ENCODE data around the gene MRFAP1L1.
A peak's percentile ranks its signal among the peaks of the same experiment; 100 is the strongest.
"Not testable (repeated sequence)": the region's sequence is repeated elsewhere in the genome, so short reads cannot be mapped to it uniquely, and the experiment has no call there.

Gene MRFAP1L1

DNA sequence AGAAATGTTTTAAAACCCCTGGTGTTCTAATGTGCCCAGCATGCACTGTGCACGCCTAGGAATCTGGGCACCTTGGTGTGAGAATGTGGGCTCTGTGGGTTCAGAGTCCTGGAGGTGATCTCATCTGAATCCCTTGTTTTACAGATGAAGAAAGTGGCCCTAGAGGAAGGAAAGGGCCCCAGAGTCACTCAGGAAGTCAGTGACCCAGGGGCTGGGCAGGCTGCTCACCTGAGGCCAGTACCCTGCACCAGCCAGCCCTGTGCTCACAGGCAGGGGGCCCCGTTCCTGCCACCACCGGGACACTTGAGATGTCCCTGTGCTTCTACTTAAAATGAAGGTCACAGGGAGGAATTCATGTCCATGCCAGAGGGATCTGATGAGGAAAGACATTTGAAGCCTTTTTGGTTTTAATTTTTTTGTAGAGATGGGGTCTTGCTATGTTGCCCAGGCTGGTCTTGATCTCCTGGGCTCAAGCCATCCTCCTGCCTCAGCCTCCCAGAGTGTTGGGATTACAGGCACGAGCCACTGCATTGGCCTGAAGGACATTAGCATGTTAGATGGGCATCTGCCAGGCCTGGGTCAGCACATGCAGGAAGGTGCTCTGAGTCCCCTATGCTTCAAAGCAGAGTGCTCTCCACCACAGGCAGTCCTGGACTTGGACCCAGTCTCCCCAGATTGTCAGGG, 23.4 kb downstream of the MRFAP1L1 start:
- DNase-seq: no peak

DNA sequence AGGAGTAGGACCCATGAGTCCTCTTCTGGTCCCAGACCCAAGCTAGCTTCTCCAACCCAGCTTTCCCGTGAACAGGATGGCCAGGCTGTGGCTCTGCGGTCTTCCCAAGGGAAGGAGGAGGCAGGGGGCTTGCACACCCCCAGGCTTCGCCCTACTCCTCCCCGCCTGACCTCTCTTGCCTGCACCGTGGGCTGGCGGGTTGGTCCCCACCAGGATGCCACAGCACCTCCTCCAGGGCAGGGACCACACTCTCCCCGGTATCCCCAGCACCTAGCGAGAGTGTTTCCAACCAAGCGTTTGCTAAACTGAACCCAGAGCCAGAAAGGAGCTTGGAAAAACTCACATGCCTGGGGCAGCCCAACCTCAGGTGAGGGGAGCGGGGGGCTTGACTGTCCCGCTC, 25.0 kb downstream of the MRFAP1L1 start:
- DNase-seq: no peak

DNA sequence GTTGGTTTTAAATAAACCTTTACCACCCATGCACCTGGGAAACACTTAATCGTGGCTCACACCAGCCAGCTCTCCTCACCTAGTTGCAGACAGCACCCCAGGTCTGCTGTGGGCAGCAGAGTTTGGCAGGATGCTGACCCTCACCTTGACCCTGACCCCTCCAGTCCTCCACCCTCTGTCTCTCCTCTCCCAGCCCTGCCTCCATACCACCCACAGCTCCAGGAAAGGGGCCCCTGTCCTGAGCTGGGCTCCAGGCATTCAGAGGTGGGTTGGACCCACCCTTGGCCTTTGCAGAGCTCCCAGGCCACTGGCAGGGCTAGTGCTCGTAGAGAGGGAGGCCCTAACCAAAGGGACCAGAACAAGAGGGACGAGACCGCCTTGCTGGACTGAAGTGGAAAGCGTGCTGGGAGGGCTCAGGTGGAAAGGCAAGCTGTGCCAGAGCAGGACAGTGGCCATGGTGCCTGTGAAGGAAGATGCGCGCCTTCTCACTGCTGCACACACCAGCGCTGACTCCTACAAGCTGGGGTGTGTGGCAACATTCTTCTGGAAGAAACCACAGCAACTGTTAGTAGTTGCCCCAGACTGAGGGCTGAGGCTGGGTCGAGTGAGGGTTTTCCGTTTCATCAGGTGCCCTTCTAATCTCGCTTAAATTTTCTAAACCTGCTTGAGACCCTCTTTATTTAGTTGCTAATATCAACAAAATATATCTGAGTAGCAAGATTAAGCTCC, 26.6 kb downstream of the MRFAP1L1 start:
- DNase-seq: no peak

DNA sequence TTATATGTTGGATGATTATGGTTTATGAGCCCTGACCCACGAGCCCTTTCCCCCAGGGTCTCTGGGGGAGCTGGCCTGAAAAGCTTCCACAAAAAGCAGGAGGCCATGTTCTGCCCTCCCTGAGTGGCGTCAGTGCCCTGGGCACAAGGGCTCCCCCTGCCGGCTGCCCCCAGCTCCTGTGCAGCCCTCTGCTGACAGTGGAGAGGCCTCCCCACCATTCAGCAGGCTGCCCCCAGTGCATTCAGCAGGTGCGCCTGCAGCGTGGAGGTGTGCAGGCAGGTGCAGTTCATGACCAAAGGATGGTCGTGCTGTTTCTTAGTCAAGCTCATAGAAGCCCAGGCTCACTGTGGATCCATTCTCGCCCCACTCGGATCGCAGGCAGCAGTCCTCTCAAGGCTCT, 28.5 kb downstream of the MRFAP1L1 start:
- DNase-seq: no peak

DNA sequence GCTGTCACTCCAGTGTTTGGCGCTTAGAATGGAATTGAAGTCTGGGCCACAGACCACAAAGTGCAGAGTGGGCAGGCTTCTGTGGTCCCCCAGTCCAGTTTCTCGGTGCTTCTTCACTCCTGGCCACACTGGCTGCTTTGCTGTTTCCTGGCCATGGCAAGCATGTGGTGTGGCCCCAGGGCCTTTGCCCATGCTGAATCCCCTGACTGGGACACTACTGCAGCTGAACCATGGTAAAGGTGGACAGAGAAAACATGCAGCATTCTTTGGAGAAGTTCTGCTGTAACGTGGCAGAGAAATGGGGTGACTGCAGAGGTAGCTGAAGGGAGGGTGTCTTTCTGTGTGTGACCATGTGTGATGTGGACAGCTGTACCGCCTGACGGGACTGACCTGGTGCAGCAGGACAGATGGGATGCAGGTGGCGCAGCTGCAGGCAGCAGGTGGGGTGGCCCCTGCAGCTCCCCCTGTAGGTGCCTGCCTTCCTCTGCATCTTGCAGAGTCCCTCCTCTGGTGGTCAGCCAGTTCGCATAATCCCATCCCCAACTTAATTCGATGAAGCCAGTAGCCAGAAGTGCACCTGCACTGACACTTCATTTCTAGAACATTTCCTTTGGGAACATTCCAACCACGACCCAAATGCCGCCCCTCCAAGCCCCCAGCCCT, 29.2 kb downstream of the MRFAP1L1 start:
- DNase-seq: no peak

DNA sequence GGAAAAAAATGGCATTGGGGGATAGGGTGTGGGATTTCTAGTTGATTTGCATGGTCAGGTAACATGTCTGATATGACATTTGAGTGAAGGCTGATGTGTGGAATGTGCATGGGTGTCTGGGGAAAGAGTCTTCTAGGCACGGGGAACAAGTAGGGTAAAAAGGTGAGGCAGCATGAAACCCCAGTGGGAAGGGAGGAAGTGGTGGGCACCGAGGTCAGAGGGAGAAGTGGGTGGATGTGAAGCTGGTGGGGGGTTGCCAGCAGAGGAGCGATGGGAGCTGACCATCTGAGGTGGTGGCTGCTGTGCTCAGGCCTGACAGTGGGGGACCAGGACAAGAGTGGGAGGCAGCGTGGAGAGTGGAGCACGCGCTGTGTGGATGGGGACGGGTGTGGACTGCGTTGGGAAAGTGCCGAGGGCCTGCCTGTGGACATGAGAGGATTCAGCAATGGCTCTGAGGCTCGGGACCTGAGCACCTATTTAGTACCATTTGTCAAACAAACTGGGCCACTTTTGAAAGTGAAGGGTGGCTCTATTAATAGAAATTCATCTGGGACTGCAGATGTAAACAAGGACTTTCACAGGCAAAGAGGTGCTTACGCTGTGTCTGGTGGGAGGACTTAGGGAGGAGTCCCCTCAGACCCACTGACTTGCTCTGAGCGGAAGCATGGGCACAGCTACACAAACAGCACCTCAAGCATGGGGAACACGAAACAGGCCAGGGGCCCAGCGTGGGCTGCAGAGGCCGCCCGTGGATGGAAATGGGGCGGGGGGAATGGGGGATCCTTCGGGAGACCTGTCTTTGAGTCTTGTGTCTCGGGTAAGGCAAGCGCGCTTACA, 32.7 kb downstream of the MRFAP1L1 start:
- DNase-seq: no peak

DNA sequence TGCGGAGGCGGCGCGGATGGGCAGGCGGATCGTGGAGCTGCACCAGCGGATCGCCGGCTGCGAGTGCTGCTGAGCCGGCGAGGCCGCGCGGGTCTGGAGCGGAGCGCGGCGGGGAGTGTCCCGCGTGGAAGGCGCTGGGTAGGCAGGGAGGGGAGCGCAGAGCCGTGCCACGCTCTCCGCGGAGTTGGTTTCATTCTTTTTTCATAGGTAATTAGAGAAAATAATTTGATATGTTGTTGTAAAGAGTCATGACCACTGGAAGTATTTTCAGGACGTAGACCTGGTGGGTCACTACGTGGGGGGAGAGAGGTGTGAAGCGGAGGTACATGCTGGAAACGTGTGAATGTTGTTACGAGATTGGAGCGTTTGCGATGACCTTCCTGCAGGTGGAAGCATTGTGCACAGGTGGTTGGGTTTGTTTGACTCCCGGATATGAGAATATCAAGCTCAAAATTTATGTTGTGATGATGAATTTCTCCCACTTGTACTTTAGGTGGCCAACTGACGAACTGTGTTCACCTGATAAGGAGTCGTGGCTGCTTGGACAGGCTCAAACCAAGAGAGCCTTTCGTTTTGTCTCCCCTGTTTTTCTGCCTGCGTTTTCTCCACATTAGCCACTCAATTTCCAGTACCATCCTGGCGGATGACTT, 35.0 kb downstream of the MRFAP1L1 start:
- DNase-seq: peak; percentile 83

DNA sequence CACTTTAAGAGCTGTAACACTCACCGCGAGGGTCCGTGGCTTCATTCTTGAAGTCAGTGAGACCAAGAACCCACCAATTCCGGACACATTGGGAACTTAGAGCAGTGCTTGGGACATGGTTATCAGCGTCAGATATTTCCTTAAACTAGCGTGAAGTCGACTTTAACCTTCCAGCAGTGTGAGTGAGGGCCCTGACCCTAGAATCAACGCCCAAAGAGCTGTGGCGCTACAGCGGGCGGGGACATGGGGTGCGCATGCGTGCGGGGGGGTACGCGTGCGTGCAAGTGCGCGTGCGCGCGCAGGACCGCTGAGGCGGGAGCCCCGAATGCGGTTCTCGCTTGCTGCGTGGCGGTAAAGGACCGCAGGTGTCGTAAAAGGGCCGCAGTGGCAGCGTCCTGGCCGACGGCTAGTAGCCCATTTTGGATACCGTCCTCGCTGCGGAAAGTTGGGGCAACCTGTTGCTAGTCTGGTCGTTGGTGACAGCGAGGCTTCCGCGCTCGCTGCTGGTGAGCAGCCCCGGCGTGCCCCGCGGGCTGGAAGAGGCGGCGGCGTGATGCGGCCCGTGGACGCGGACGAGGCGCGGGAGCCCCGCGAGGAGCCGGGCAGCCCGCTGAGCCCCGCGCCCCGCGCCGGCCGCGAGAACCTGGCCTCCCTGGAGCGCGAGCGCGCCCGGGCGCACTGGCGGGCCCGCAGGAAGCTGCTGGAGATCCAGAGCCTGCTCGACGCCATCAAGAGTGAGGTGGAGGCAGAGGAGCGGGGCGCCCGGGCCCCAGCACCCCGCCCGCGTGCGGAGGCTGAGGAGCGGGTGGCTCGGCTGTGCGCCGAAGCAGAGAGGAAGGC, 35.8 kb downstream of the MRFAP1L1 start:
- peak; percentile 95 for DNase-seq

DNA sequence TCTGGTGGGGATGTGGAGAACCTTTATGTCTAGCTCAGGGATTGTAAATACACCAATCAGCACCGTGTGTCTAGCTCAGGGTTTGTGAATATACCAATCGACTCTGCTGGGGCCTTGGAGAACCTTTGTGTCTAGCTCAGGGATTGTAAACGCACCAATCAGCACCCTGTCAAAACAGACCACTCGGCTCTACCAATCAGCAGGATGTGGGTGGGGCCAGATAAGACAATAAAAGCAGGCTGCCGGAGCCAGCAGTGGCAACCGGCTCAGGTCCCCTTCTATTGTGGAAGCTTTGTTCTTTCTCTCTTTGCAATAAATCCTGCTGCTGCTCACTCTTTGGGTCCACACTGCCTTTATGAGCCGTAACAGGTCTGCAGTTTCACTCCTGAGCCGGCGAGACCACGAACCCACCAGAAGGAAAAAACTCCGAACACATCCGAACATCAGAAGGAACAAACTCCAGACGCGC, 36.4 kb downstream of the MRFAP1L1 start:
- peak; percentile 51 for DNase-seq

DNA sequence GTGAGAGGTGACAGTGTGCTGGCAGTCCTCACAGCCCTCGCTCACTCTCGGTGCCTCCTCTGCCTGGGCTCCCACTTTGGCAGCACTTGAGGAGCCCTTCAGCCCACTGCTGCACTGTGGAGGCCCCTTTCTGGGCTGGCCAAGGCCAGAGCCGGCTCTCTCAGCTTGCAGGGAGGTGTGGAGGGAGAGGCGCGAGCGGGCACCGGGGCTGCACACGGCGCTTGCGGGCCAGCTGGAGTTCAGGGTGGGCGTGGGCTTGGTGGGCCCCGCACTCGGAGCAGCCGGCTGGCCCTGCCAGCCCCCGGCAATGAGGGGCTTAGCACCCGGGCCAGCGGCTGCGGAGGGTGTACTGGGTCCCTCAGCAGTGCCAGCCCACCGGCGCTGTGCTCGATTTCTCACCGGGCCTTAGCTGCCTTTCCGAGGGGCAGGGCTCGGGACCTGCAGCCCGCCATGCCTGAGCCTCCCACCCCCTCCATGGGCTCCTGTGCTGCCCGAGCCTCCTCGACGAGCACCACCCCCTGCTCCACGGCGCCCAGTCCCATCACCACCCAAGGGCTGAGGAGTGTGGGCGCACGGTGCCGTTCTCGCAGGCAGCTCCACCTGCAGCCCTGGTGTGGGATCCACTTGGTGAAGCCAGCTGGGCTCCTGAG, 37.0 kb downstream of the MRFAP1L1 start:
- DNase-seq: not testable (repeated sequence)

DNA sequence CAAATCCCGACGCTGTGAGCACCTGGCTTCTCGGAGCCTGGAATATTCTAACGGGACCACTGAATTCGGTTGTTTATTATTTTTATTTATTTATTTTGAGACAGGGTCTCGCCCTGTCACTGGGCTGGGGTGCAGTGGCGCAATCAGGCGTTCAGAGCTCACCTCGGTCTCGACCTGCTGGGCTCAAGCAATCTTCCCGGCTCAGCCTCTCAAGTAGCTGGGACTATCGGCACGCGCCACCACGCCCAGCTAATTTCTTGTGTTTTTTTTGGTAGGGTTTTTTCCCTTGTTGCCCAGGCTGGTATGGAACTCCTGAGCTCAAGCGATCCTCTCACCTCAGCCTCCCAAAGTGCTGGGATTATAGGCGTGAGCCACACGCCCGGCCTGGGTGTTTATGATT, 37.5 kb downstream of the MRFAP1L1 start:
- DNase-seq: no peak

DNA sequence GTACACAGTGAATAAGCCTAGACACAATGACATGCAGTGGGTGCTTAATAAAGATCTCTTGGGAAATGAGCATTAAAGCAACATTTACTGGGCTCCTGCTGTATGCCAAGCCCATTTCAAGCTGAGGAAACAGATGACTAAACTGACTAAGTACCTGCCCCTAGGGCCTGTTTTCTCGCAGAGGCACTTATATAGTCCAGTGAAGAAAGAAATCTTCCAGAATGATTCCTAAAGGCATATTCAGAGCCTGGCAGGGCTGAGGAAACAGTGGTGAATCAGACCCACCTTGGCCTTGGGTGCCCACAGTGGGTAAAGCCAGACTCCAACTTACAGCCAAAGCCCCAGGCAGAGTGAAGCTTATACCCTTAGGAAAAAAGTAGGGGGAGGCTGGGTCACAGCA, 38.0 kb downstream of the MRFAP1L1 start:
- DNase-seq: no peak

DNA sequence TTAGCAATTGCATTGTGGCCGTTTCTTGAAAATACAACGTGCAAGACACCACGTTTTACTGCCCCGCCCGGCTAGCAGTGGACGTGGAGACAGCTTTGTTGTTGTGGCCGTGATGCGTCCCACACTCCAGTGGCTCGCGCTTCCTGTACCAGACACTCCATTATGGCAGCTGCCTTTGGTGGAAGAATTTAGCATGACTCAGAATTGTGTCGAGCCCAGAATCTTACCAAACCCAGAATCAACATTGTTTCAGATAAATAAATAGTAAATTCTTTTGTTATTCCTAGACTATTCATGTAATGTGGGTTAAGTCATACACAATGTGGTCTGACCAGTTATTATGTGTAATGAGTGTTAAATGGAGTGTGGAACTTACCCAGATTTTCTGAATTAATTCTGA, 41.3 kb downstream of the MRFAP1L1 start:
- DNase-seq: no peak

DNA sequence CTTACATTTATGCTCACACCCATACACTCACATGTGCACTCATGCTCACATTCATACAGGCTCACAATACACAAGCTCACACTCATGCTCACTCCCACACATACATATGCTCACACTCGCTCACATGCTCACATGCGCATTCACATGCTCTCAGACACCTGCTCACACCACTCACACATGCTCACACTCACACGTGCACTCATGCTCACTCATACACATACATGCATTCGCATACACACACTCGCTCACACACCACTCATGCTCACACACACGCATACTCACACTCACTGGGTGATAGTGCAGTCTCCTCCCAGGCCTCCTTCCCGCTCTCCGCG, 44.4 kb downstream of the MRFAP1L1 start:
- DNase-seq: no peak

DNA sequence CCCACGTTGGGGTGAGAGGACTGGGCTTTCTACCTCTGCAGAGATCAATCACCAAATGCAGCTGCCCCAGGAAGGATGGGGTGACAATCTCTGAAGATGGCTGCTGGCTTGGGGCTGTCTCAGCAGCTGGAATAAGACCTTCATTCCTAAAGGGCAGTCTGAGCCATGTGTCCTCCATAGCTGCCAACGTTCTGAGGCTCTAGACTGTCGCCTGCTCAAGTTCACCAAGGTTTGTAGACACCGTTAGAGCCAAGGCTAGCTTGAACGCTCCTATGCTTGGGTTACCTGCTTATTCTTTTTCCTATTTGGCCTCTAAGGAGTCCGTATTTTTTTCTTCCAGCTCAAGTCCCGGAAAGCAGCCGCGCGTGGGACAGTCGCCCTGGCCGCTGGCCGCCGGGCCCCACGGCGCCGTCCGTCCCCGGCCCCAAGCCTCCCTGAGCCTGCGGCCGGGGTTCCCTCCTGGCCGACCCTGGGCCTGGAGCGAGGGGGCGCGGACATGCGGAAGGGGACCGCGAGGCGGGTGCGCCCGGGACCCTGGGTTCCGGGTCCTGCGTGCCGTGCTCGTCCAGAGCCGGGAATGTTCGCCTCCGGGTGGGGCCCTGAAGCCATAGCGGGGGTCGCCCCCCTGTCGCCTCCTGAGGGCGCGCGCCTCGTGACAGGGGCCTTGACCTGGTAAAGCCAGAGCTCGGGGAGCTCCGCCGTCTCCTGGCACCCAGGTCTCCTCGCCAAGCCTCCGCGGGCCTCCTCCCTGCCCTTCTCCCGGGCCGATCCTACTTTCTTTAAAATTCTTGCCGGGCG, 45.9 kb downstream of the MRFAP1L1 start:
- no peak for DNase-seq

DNA sequence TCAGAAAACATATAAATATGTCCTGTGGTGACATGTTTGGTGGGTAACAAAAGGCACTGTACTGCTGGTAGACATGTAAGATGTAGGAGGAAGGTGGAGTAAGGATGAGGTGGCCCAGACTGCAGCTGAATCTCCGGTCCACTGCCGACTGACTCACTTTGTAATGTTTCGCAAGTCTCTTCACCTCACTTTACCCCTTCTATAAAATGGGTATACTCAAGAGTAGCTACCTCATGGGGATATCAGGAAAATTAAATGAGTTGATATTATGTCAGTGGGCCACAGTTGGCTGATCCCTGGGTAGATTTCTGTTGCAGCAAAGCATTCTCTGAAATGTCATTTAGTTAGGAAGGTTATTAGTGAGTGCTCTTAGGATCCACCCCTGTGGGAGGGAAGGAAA, 47.1 kb downstream of the MRFAP1L1 start:
- DNase-seq: no peak

DNA sequence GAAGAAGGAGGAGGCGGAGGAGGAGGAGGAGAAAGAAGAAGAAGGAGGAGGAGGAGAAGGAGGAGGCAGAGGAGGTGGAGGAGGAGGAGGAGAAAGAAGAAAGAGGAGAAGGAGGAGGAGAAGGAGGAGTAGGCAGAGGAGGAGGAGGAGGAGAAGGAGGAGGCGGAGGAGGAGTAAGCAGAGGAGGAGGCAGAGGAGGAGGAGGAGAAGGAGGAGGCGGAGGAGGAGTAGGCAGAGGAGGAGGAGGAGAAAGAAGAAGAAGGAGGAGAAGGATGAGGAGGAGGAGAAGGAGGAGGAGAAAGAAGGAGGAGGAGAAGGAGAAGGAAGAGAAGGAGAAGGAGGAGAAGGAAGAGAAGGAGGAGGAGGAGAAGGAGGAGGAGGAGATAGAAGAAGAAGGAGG, 49.2 kb downstream of the MRFAP1L1 start:
- DNase-seq: no peak

DNA sequence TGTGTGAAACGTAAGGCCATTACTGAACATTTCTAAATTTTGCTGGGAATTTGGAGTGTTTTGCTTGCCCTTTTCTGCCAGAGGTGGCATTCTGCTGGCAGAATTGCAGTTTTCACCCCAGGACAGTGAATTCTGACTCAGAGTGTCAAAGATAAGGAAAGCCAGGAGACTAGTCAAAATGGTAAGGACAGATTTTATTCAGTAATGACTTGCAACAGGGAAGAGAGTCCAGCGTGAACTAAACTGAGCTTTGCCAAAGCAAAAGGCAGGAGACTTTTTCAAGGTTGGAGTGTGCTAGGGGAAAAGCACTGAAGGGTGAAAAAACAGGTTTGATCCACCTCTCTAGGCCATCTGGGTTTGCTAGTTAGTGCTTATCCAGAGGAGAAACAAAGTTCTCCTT, 49.8 kb downstream of the MRFAP1L1 start:
- DNase-seq: no peak

DNA sequence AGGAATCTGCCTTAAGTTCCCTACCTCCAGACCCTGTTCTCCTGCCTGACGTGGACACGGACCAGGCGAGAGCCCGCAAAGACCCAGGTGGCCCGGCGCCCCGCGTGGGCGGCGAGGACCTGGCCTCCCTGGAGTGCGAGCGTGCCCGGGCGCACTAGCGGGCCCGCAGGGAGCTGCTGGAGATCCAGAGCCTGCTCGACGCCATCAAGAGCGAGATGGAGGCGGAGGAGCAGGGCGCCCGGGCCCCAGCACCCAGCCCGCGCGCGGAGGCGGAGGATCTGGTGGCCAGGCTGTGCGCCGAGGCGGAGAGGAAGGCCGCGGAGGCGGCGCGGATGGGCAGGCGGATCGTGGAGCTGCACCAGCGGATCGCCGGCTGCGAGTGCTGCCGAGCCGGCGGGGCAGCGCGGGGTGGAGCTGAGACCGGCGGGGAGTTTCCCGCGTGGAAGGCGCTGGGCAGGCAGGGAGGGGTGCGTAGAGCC, 51.0 kb downstream of the MRFAP1L1 start:
- no peak for DNase-seq

DNA sequence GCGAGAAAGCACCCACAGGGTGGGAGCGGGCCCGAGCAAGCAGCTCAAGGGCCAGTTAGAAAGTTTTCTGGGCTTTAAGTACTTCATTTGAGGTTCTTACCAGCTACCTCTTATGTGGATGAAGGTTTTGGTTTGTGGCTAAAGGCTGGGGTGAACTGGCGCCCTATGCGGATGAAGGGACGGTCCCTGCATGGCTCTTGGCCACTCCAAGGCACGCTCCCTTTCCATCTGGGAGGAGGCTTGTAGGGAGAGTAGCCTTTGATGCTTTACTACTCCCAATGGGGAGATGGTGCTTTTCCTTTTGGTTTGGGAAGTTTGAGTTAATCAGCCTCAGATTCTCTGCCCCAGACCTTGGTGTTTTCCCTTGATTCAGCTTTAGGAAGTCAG, 51.5 kb downstream of the MRFAP1L1 start:
- no peak for DNase-seq

All from hematopoietic multipotent progenitor cell treated with erythropoietin and hydrocortisone succinate and interleukin-3 and kit ligand, for 8 days (in vitro differentiated cells).